Measurements from ENCODE around the gene FDXR. TPM values are rescaled to one million over a fixed set of nuclear protein-coding genes. Genes with fewer than 3 reads are reported as not detected.

FDXR gene
- total RNA-seq, 1 donor = 23.5 TPM

DNA sequence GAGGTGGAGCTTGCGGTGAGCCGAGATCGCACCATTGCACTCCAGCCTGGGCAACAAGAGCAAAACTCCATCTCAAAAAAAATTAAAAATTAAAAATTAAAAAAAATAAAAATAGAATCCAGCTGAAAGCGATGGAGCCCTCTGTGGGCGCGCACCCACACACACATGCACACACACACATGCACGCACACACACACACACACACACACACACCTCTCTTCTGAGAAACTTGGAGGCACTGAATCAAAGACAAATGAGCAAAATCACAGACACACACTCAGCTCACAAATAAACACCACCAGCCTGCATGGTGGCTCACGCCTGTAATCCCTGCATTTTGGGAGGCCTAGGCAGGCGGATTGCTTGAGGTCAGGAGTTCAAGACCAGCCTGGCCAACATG, 30.2 kb upstream of the FDXR start:
- TF ChIP-seq, protein P1, sequence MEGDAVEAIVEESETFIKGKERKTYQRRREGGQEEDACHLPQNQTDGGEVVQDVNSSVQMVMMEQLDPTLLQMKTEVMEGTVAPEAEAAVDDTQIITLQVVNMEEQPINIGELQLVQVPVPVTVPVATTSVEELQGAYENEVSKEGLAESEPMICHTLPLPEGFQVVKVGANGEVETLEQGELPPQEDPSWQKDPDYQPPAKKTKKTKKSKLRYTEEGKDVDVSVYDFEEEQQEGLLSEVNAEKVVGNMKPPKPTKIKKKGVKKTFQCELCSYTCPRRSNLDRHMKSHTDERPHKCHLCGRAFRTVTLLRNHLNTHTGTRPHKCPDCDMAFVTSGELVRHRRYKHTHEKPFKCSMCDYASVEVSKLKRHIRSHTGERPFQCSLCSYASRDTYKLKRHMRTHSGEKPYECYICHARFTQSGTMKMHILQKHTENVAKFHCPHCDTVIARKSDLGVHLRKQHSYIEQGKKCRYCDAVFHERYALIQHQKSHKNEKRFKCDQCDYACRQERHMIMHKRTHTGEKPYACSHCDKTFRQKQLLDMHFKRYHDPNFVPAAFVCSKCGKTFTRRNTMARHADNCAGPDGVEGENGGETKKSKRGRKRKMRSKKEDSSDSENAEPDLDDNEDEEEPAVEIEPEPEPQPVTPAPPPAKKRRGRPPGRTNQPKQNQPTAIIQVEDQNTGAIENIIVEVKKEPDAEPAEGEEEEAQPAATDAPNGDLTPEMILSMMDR (IDR thresholded peaks at IDR 0.05; ENCODE audit: extremely low read depth, low read depth, low read length) = no peak
- Histone ChIP-seq H3K9me3 (ENCODE audit: low read depth, low read length) (no peaks in the 10 kb centered on the region), H4K20me1 (ENCODE audit: insufficient read depth, low read length) (no peaks in the 10 kb centered on the region), H3K79me2 (ENCODE audit: insufficient read depth, low read length) (no peaks in the 10 kb centered on the region), H3K4me3 (ENCODE audit: insufficient read depth, low read length) (no peak overlapping the region), H3K4me2 (ENCODE audit: insufficient read depth, low read length) (no peak overlapping the region), H3K27me3 (ENCODE audit: insufficient read depth, low read length) (peaks cover 11% of the 10 kb centered on the region), H3K27ac (ENCODE audit: low read depth, low read length) (no peak overlapping the region), H2AFZ (ENCODE audit: low read length) (no peak overlapping the region), H3K4me1 (ENCODE audit: insufficient read depth, low read length) (no peaks in the 10 kb centered on the region), H3K36me3 (ENCODE audit: insufficient read depth, low read length) (no peaks in the 10 kb centered on the region)
- DNase-seq (ENCODE audit: insufficient read length, low spot score, missing footprints) = no peak

DNA sequence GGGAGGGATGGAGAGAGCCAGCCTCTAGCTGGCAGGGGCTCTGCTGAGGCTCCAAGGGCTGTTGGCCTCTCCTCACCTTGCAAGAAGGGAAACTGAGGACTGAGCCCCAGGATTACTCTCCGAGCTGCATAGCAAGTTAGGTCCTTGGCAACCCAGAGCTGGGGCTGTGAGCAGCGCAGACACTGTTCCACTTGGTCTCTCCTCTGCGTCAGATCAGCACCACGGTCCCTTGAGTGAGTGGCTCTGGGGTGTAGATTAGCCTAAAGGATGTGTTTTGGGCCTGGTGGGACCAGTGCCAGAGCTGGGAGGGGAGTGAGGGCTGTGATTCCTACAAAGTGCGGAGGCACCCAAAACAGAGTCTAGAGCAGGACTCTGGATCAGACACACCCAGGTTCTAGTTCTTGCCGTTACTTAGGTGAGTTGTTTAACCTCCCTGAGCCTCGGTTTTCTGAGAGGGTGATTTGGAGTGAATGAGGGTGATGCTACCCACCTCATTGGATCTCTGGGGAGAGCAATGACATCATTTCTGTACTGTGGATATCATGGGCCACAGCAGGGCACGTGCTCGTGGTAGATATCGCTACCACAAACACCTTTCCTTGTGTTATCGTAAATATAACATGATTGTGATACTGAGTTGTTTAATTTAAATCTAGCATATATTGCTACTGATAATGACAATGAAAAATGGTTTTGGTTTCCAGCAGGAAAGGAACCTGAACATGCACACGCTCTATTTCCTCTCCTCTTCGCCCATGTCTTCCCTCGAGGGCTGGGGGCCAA, 28.8 kb upstream of the FDXR start:
- Histone ChIP-seq H3K27me3 (ENCODE audit: insufficient read depth, low read length) (peaks cover 21% of the 10 kb centered on the region), H3K4me2 (ENCODE audit: insufficient read depth, low read length) (no peak overlapping the region), H3K79me2 (ENCODE audit: insufficient read depth, low read length) (no peaks in the 10 kb centered on the region), H3K9me3 (ENCODE audit: low read depth, low read length) (no peaks in the 10 kb centered on the region), H3K36me3 (ENCODE audit: insufficient read depth, low read length) (no peaks in the 10 kb centered on the region), H3K4me3 (ENCODE audit: insufficient read depth, low read length) (no peak overlapping the region), H4K20me1 (ENCODE audit: insufficient read depth, low read length) (no peaks in the 10 kb centered on the region), H3K4me1 (ENCODE audit: insufficient read depth, low read length) (no peaks in the 10 kb centered on the region), H2AFZ (ENCODE audit: low read length) (no peak overlapping the region), H3K27ac (ENCODE audit: low read depth, low read length) (no peak overlapping the region)
- TF ChIP-seq, protein P1 (IDR thresholded peaks at IDR 0.05; ENCODE audit: extremely low read depth, low read depth, low read length) = no peak
- peak; percentile 62 for DNase-seq (ENCODE audit: insufficient read length, low spot score, missing footprints)

DNA sequence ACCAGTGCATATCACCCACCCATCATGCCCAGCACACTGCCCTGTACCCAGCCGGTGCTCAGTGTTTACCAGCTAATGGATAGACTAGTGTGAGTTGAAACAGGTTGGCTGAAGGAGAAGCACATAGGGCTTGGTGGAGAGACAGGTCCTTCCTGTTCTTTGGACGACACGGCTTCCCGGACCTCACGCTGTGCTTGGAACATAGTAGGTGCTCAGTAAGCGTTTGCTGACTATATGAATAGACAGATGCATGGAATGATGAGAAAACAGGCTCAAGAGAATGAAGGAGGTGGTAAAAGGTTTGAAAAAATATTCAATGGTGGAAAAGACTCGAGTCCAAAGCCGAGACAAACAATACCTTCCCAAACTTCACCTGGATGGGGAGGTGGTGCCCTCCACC, 27.4 kb upstream of the FDXR start:
- no peak overlapping the region for H3K4me3 ChIP-seq (ENCODE audit: insufficient read depth, low read length)
- DNase-seq (ENCODE audit: insufficient read length, low spot score, missing footprints) = peak; percentile 68
- no peak overlapping the region for H3K27ac ChIP-seq (ENCODE audit: low read depth, low read length)
- H3K36me3 ChIP-seq (ENCODE audit: insufficient read depth, low read length) = no peaks in the 10 kb centered on the region
- no peak overlapping the region for H3K4me2 ChIP-seq (ENCODE audit: insufficient read depth, low read length)
- no peaks in the 10 kb centered on the region for H4K20me1 ChIP-seq (ENCODE audit: insufficient read depth, low read length)
- H3K27me3 ChIP-seq (ENCODE audit: insufficient read depth, low read length) = peaks cover 34% of the 10 kb centered on the region
- H2AFZ ChIP-seq (ENCODE audit: low read length) = no peak overlapping the region
- no peaks in the 10 kb centered on the region for H3K9me3 ChIP-seq (ENCODE audit: low read depth, low read length)
- H3K4me1 ChIP-seq (ENCODE audit: insufficient read depth, low read length) = no peaks in the 10 kb centered on the region
- TF ChIP-seq, protein P1 (IDR thresholded peaks at IDR 0.05; ENCODE audit: extremely low read depth, low read depth, low read length) = no peak
- H3K79me2 ChIP-seq (ENCODE audit: insufficient read depth, low read length) = no peaks in the 10 kb centered on the region

DNA sequence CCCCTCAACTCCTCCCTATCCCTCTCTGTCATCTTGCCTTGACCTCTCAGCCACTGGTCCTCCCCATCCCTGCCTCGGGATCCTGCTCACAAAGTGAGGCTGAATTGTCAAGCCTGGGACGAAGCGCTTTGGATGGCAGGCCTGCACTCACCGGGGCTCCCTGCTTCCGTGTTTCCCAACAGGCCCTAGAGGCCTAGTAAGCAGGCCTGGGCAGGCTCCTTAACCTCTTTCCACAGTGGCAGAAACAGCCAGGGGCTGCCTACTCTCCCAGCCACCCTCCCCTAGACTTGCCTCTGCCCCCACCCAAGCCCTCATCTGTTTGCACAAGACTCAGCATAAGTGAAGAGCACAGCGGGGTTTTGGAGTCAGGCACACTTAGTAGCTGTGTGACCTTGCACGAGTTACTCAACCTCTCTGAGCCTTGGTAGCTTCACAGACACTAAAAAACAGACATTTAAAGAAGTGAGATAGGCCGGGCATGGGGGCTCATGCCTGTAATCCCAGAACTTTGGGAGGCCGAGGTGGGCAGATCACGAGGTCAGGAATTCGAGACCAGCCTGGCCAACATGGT, 25.7 kb upstream of the FDXR start:
- Histone ChIP-seq H3K4me1 (ENCODE audit: insufficient read depth, low read length) (no peaks in the 10 kb centered on the region), H3K79me2 (ENCODE audit: insufficient read depth, low read length) (no peaks in the 10 kb centered on the region), H3K4me3 (ENCODE audit: insufficient read depth, low read length) (no peak overlapping the region), H3K27me3 (ENCODE audit: insufficient read depth, low read length) (peaks cover 46% of the 10 kb centered on the region), H2AFZ (ENCODE audit: low read length) (no peak overlapping the region), H3K27ac (ENCODE audit: low read depth, low read length) (no peak overlapping the region), H3K4me2 (ENCODE audit: insufficient read depth, low read length) (no peak overlapping the region), H4K20me1 (ENCODE audit: insufficient read depth, low read length) (no peaks in the 10 kb centered on the region), H3K36me3 (ENCODE audit: insufficient read depth, low read length) (no peaks in the 10 kb centered on the region), H3K9me3 (ENCODE audit: low read depth, low read length) (no peaks in the 10 kb centered on the region)
- DNase-seq (ENCODE audit: insufficient read length, low spot score, missing footprints) = peak; percentile 58
- TF ChIP-seq, protein P1 (IDR thresholded peaks at IDR 0.05; ENCODE audit: extremely low read depth, low read depth, low read length) = no peak

All from osteoblast (primary cell).